ENCODE data around the gene ISOC2. TPM values are rescaled to one million over a fixed set of nuclear protein-coding genes. Genes with fewer than 3 reads are reported as not detected.

ISOC2 gene
- total and polyA plus RNA-seq, 5 experiments from 2014 or later: 10.5 to 35.6 (median 30.5) TPM

- Mint-ChIP-seq H3K4me3 (no peak overlapping the region), H3K9me3 (peaks cover 0 to 1% (median 0%) of the 10 kb centered on the region in 9 donors), H3K4me1 (peaks cover 0 to 6% (median 3%) of the 10 kb centered on the region in 4 donors), H3K27me3 (peaks cover 0 to 13% (median 4%) of the 10 kb centered on the region in 5 donors), H3K36me3 (no peaks in the 10 kb centered on the region), H3K27ac (no peak overlapping the region)
- DNase-seq (no peak), ATAC-seq (no peak)
- POLR2A ChIA-PET: interaction anchor here (0.7 kb wide), 1 partner anchor 36 kb away, joined by 3 read pairs; no protein-coding TSS in a partner anchor
These were observed 34.4 kb upstream of the ISOC2 start for GRCh38 chr19:55495646-55496349.

GRCh38 chr19:55494172-55494761 is 32.8 kb upstream of the ISOC2 start:
- peak overlapping the region in 3 of 10 donors; percentile 51 to 77 (median 56) for H3K27ac Mint-ChIP-seq

DNA sequence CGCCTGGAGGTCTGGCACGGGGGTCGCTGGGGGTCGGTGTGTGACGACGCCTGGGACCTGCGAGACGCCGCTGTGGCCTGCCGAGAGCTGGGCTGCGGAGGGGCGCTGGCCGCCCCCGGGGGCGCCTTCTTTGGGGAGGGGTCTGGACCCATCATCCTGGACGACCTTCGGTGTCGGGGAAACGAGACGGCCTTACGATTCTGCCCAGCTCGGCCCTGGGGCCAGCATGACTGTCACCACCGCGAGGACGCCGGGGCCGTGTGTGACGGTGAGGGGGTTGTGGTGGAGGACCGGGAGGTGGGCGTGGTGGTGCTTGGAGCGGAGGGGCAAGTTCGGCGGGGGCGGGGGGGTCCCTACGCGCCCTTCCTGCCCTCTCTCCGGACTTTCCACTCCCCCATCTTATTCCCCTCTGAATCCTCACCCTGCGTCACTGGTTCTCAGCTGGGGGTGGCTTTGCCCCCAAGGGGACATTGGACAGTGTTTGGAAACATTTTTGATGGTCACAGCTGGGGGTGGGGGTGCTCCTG is 32.3 kb upstream of the ISOC2 start:
- POLR2A ChIA-PET: interaction anchor here (0.6 to 1.8 kb wide), 3 partner anchors 10 to 56 kb away, joined by 3 to 5 read pairs (median 4); partner anchors contain the start of gene ZNF628
- ATAC-seq (no peak), DNase-seq (no peak)
- peak overlapping the region in 3 of 10 donors; percentile 73 to 80 (median 76) for H3K4me3 Mint-ChIP-seq
- H3K27me3 Mint-ChIP-seq: peaks cover 0 to 15% (median 4%) of the 10 kb centered on the region in 5 donors
- peak overlapping the region in 1 of 10 donors; percentile 51 for H3K27ac Mint-ChIP-seq
- H3K9me3 Mint-ChIP-seq: peaks cover 0 to 1% (median 0%) of the 10 kb centered on the region in 9 donors
- H3K36me3 Mint-ChIP-seq: no peaks in the 10 kb centered on the region
- H3K4me1 Mint-ChIP-seq: peaks cover 0 to 6% (median 3%) of the 10 kb centered on the region in 4 donors

More at GRCh38 chr19:55494172-55494761, 32.8 kb upstream of the ISOC2 start:
- Mint-ChIP-seq H3K27me3 (peaks cover 0 to 15% (median 4%) of the 10 kb centered on the region in 5 donors), H3K4me1 (peaks cover 0 to 6% (median 3%) of the 10 kb centered on the region in 4 donors), H3K4me3 (peak overlapping the region; percentile 60 to 85 (median 76)), H3K36me3 (no peaks in the 10 kb centered on the region), H3K9me3 (peaks cover 0 to 1% (median 0%) of the 10 kb centered on the region in 9 donors)
- POLR2A ChIA-PET: interaction anchor here (0.6 to 1.8 kb wide), 4 partner anchors 11 to 235 kb away, joined by 3 to 5 read pairs (median 4); partner anchors contain the start of gene ZNF628
- ATAC-seq (peak; percentile 62 to 82), DNase-seq (no peak)

- POLR2A ChIA-PET: interaction anchor here (0.6 to 1.2 kb wide), 3 partner anchors 9 to 56 kb away, joined by 3 to 5 read pairs (median 4); partner anchors contain the start of gene ZNF628
- Mint-ChIP-seq H3K27me3 (peaks cover 0 to 15% (median 4%) of the 10 kb centered on the region in 5 donors), H3K27ac (peak overlapping the region in 2 of 10 donors; percentile 11 to 18), H3K9me3 (peaks cover 0 to 1% (median 0%) of the 10 kb centered on the region in 9 donors), H3K4me3 (peak overlapping the region in 1 of 10 donors; percentile 21), H3K36me3 (no peaks in the 10 kb centered on the region), H3K4me1 (peaks cover 0 to 6% (median 3%) of the 10 kb centered on the region in 4 donors)
- DNase-seq (no peak), ATAC-seq (no peak)
These were observed 31.7 kb upstream of the ISOC2 start for GRCh38 chr19:55493052-55493644.

DNA sequence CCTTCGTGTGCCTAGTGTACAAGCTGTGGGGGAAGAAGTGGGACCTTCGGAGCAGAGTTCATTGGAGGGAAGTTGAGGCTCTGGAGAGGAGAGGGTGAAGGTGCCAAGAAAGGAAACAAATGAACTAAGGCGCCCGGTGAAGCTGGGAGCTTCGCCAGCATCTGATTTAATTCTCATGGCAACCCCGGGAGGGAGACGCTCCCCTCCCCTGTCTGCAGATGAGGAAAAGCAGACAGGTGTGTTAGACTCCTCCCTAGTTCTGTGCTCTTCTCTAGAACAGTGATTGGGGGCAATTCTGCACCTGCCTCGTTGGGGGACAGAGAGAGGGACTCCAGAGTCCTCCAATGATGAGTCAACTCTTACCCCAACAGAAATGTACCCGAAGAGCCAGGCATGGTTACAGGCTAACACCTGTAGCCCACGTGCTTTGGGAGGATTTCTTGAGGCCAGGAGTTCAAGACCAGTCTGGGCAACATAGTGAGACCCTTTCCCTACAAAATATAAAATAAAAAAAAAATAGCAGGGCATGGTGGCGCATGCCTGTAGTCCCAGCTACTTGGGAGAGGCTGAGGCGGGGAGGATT is 31.0 kb upstream of the ISOC2 start:
- H3K9me3 Mint-ChIP-seq: peaks cover 0 to 1% (median 0%) of the 10 kb centered on the region in 9 donors
- H3K27me3 Mint-ChIP-seq: peaks cover 0 to 15% (median 4%) of the 10 kb centered on the region in 5 donors
- no peaks in the 10 kb centered on the region for H3K36me3 Mint-ChIP-seq
- peaks cover 0 to 9% (median 3%) of the 10 kb centered on the region in 4 donors for H3K4me1 Mint-ChIP-seq
- H3K4me3 Mint-ChIP-seq: no peak overlapping the region
- POLR2A ChIA-PET: interaction anchor here (1.2 kb wide), 1 partner anchor 8 kb away, joined by 5 read pairs; no protein-coding TSS in a partner anchor
- no peak for ATAC-seq
- H3K27ac Mint-ChIP-seq: no peak overlapping the region
- no peak for DNase-seq

GRCh38 chr19:55491546-55492360 is 30.3 kb upstream of the ISOC2 start:
- Mint-ChIP-seq H3K4me1 (peaks cover 0 to 9% (median 3%) of the 10 kb centered on the region in 4 donors), H3K27ac (no peak overlapping the region), H3K36me3 (no peaks in the 10 kb centered on the region), H3K9me3 (peaks cover 0 to 1% (median 0%) of the 10 kb centered on the region in 9 donors), H3K27me3 (peaks cover 0 to 15% (median 4%) of the 10 kb centered on the region in 5 donors), H3K4me3 (peak overlapping the region in 1 of 10 donors; percentile 10)
- DNase-seq (no peak), ATAC-seq (no peak)
- POLR2A ChIA-PET: interaction anchor here (0.6 to 1.2 kb wide), 2 partner anchors 8 to 246 kb away, joined by 3 to 5 read pairs; no protein-coding TSS in a partner anchor

GRCh38 chr19:55490478-55491432 is 29.3 kb upstream of the ISOC2 start:
- no peak for DNase-seq

GRCh38 chr19:55489711-55490477 is 28.5 kb upstream of the ISOC2 start:
- POLR2A ChIA-PET: interaction anchor here (0.6 kb wide), 1 partner anchor 69 kb away, joined by 4 read pairs; no protein-coding TSS in a partner anchor
- Mint-ChIP-seq H3K27ac (no peak overlapping the region), H3K27me3 (peaks cover 0 to 15% (median 4%) of the 10 kb centered on the region in 5 donors), H3K4me1 (peaks cover 5 to 19% (median 14%) of the 10 kb centered on the region in 4 donors), H3K36me3 (no peaks in the 10 kb centered on the region), H3K4me3 (no peak overlapping the region), H3K9me3 (peaks cover 0 to 1% (median 0%) of the 10 kb centered on the region in 9 donors)
- DNase-seq: no peak
- no peak for ATAC-seq

More at GRCh38 chr19:55490478-55491432, 29.3 kb upstream of the ISOC2 start:
- no peak for ATAC-seq
- peaks cover 0 to 1% (median 0%) of the 10 kb centered on the region in 9 donors for H3K9me3 Mint-ChIP-seq
- H3K27me3 Mint-ChIP-seq: peaks cover 0 to 15% (median 4%) of the 10 kb centered on the region in 5 donors
- H3K4me3 Mint-ChIP-seq: no peak overlapping the region
- H3K36me3 Mint-ChIP-seq: no peaks in the 10 kb centered on the region
- POLR2A ChIA-PET: interaction anchor here (0.6 kb wide), 1 partner anchor 69 kb away, joined by 4 read pairs; no protein-coding TSS in a partner anchor
- peak overlapping the region in 1 of 10 donors; percentile 18 for H3K27ac Mint-ChIP-seq
- H3K4me1 Mint-ChIP-seq: peaks cover 4 to 14% (median 8%) of the 10 kb centered on the region in 4 donors

- ATAC-seq: no peak
- no peaks in the 10 kb centered on the region for H3K36me3 Mint-ChIP-seq
- no peak overlapping the region for H3K4me3 Mint-ChIP-seq
- POLR2A ChIA-PET: interaction anchor here (1.1 kb wide), 1 partner anchor 14 kb away, joined by 4 read pairs; no protein-coding TSS in a partner anchor
- H3K27me3 Mint-ChIP-seq: peaks cover 0 to 14% (median 4%) of the 10 kb centered on the region in 5 donors
- peaks cover 0 to 1% (median 0%) of the 10 kb centered on the region in 9 donors for H3K9me3 Mint-ChIP-seq
- no peak overlapping the region for H3K27ac Mint-ChIP-seq
- DNase-seq: no peak
- H3K4me1 Mint-ChIP-seq: peaks cover 5 to 16% (median 13%) of the 10 kb centered on the region in 4 donors
These were observed 27.7 kb upstream of the ISOC2 start for GRCh38 chr19:55488986-55489710.

Measured in naive thymus-derived CD8-positive, alpha-beta T cell (primary cell).